Neural crest cell (in vitro differentiated cells): Measurements from ENCODE around the gene PDGFA. TPM values are rescaled to one million over a fixed set of nuclear protein-coding genes. Genes with fewer than 3 reads are reported as not detected.

Source experiments
- DNase-seq: peaks from one replicate; pipeline ENCODE4 v3.0.0; 2021; ENCODE audit warnings: low read depth, mixed read lengths, low spot score
- H3K27ac Mint-ChIP-seq: one replicate; pipeline ENCODE4 v1.8.0; 2021; ENCODE audit warnings: mild to moderate bottlenecking, mixed read lengths; ENCODE audit not compliant: unreplicated experiment
- H3K27me3 Mint-ChIP-seq: 2 replicates; pipeline ENCODE4 v1.8.0; 2021; ENCODE audit warnings: low read depth, mild to moderate bottlenecking, mixed read lengths
- H3K36me3 Mint-ChIP-seq: 2 replicates; pipeline ENCODE4 v1.8.0; 2021; ENCODE audit warnings: low read depth, mild to moderate bottlenecking, mixed read lengths
- H3K4me1 Mint-ChIP-seq: 2 replicates; pipeline ENCODE4 v1.8.0; 2021; ENCODE audit warnings: mixed read lengths
- H3K4me3 Mint-ChIP-seq: one replicate; pipeline ENCODE4 v1.8.0; 2021; ENCODE audit warnings: mild to moderate bottlenecking, mixed read lengths
- H3K9me3 Mint-ChIP-seq: 2 replicates; pipeline ENCODE4 v1.8.0; 2021; ENCODE audit warnings: mixed read lengths
- total RNA-seq: library from RNA; stranded (reverse); gene quantifications from 2 replicates; pipeline ENCODE4 v1.2.1, GENCODE V29; 2021
- TF ChIP-seq, protein P1 (sequence below): fragments of 200-600 bp; sonication (generic); conservative IDR thresholded peaks from 2 replicates; pipeline ENCODE4 v1.5.0; 2021; ENCODE audit warnings: antibody characterized with exemption, mild to moderate bottlenecking

Gene PDGFA
- total RNA-seq, 1 donor from 2014 or later, result 0.82 TPM

- TF ChIP-seq, protein P1, sequence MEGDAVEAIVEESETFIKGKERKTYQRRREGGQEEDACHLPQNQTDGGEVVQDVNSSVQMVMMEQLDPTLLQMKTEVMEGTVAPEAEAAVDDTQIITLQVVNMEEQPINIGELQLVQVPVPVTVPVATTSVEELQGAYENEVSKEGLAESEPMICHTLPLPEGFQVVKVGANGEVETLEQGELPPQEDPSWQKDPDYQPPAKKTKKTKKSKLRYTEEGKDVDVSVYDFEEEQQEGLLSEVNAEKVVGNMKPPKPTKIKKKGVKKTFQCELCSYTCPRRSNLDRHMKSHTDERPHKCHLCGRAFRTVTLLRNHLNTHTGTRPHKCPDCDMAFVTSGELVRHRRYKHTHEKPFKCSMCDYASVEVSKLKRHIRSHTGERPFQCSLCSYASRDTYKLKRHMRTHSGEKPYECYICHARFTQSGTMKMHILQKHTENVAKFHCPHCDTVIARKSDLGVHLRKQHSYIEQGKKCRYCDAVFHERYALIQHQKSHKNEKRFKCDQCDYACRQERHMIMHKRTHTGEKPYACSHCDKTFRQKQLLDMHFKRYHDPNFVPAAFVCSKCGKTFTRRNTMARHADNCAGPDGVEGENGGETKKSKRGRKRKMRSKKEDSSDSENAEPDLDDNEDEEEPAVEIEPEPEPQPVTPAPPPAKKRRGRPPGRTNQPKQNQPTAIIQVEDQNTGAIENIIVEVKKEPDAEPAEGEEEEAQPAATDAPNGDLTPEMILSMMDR, result no peak
- peaks cover 6% of the 10 kb centered on the region for H3K4me1 Mint-ChIP-seq
- H3K9me3 Mint-ChIP-seq, result no peaks in the 10 kb centered on the region
- no peak overlapping the region for H3K4me3 Mint-ChIP-seq
- no peaks in the 10 kb centered on the region for H3K36me3 Mint-ChIP-seq
- H3K27ac Mint-ChIP-seq, result no peak overlapping the region
- no peaks in the 10 kb centered on the region for H3K27me3 Mint-ChIP-seq
- no peak for DNase-seq
Observed at GRCh38 chr7:543501-544337, 24.1 kb upstream of the PDGFA start.

- Mint-ChIP-seq H3K4me3 (no peak overlapping the region), H3K27me3 (no peaks in the 10 kb centered on the region), H3K9me3 (no peaks in the 10 kb centered on the region), H3K36me3 (no peaks in the 10 kb centered on the region), H3K27ac (peak overlapping the region; percentile 68), H3K4me1 (peaks cover 6% of the 10 kb centered on the region)
- TF ChIP-seq, protein P1, result no peak
- DNase-seq, result no peak
Observed at GRCh38 chr7:542713-543500, 23.3 kb upstream of the PDGFA start.

- Mint-ChIP-seq H3K27me3 (no peaks in the 10 kb centered on the region), H3K27ac (peak overlapping the region; percentile 68), H3K4me3 (no peak overlapping the region), H3K9me3 (no peaks in the 10 kb centered on the region), H3K4me1 (peaks cover 6% of the 10 kb centered on the region), H3K36me3 (no peaks in the 10 kb centered on the region)
- DNase-seq, result no peak
- TF ChIP-seq, protein P1, result no peak
Observed at GRCh38 chr7:542131-542712, 22.6 kb upstream of the PDGFA start.

DNA sequence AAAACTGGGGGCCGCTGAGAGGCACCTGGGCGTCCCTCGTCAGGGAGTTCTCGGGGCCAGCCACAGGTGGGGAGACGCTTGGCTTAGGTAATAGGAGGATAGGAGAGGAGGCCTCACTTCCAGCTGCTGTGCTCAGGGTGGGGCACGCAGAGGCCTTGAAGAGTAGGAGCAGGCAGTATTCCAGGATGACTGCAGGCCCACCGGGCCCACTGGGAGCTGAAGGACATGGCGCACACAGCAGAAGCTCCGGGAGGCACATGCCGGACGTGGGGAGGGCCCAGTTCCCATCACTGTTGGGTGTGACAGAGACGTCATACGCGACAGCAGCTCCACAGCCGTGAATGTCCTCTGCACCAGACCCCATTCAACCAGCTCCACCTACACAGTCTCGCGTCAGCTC, 22.0 kb upstream of the PDGFA start:
- H3K27me3 Mint-ChIP-seq, result no peaks in the 10 kb centered on the region
- TF ChIP-seq, protein P1, result no peak
- H3K27ac Mint-ChIP-seq, result no peak overlapping the region
- peaks cover 6% of the 10 kb centered on the region for H3K4me1 Mint-ChIP-seq
- H3K36me3 Mint-ChIP-seq, result no peaks in the 10 kb centered on the region
- H3K4me3 Mint-ChIP-seq, result no peak overlapping the region
- no peak for DNase-seq
- H3K9me3 Mint-ChIP-seq, result no peaks in the 10 kb centered on the region

DNA sequence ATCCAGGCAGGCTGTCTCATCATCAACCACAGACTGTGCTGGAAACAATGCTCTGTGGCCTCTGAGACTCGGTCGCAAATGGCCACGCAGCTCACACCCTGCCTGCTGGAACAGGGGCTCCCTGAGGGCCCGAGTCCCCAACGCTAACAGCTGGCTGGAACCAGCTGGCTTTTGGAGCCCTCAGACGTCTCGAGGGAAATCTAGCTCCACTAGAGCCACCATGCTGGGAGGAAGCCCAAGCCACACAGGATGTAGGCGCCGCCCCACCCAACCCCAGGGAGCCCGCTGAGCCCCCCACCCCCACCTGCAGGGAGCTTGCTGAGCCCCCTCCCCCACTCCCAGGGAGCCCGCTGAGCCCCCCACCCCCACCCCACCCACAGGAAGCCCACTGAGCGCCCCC, 21.4 kb upstream of the PDGFA start:
- Mint-ChIP-seq H3K4me1 (peaks cover 6% of the 10 kb centered on the region), H3K4me3 (no peak overlapping the region), H3K27me3 (no peaks in the 10 kb centered on the region), H3K9me3 (no peaks in the 10 kb centered on the region), H3K27ac (no peak overlapping the region), H3K36me3 (no peaks in the 10 kb centered on the region)
- TF ChIP-seq, protein P1, result no peak
- DNase-seq, result no peak
